Stimulated activated naive CD8-positive, alpha-beta T cell treated with anti-CD3 and anti-CD28 coated beads, Interleukin-15, amount 100 ng/mL, for 72 hours (primary cell): Measurements from ENCODE around the gene ATP2A3.

Experiments used
- ATAC-seq: fragments of 150-1000 bp; cut with Tn5 transposase; 2 replicates; pipeline ENCODE4 v1.10.0; 2021; ENCODE audit warnings: mild to moderate bottlenecking, moderate library complexity
- DNase-seq, 2 donors: peaks; one replicate each; pipeline ENCODE4 v3.0.0; 2021 to 2022
- H3K27ac Mint-ChIP-seq, 2 donors: one replicate each; pipeline ENCODE4 v1.8.0; 2022; ENCODE audit warnings: mild to moderate bottlenecking in 2 of 2, mixed read lengths in 2 of 2, moderate library complexity in 2 of 2
- H3K27me3 Mint-ChIP-seq: one replicate; pipeline ENCODE4 v1.8.0; 2022; ENCODE audit warnings: mixed read lengths
- H3K4me1 Mint-ChIP-seq: one replicate; pipeline ENCODE4 v1.8.0; 2022; ENCODE audit warnings: mild to moderate bottlenecking, mixed read lengths
- H3K4me3 Mint-ChIP-seq, 2 donors: one replicate each; pipeline ENCODE4 v1.8.0; 2022; ENCODE audit warnings: mild to moderate bottlenecking in 2 of 2, mixed read lengths in 2 of 2, moderate library complexity in 1 of 2
- H3K9me3 Mint-ChIP-seq, 2 donors: one replicate each; pipeline ENCODE4 v1.8.0; 2022; ENCODE audit warnings: mixed read lengths in 2 of 2

ATP2A3 gene

GRCh38 chr17:3879591-3880417 is 84.4 kb downstream of the ATP2A3 start:
- DNase-seq (no peak), ATAC-seq (no peak)
- Mint-ChIP-seq H3K9me3 (no peaks in the 10 kb centered on the region), H3K27ac (peak overlapping the region; percentile 2 to 55), H3K4me3 (no peak overlapping the region), H3K4me1 (no peaks in the 10 kb centered on the region), H3K27me3 (no peaks in the 10 kb centered on the region)

DNA sequence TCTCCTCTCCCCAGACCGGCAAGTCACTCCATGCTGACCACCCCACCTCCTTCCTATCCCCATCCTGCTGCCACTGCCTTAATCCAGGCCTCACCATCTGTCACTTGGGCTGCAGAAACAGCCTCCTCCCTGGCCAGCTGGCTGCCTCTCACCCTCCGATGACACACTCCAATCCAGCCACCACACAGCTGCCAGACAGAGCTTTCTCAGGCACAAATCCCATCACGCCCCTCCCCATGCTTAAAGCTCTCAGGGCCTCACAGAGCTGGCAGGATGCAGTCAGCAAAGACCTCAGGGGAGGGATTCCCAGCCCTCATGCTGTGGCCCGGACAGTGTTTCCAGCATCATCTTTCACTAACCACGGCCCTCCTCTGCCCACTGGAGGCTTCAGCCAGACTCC is 85.1 kb downstream of the ATP2A3 start:
- Mint-ChIP-seq H3K9me3 (no peaks in the 10 kb centered on the region), H3K27ac (no peak overlapping the region)
- ATAC-seq, result no peak

DNA sequence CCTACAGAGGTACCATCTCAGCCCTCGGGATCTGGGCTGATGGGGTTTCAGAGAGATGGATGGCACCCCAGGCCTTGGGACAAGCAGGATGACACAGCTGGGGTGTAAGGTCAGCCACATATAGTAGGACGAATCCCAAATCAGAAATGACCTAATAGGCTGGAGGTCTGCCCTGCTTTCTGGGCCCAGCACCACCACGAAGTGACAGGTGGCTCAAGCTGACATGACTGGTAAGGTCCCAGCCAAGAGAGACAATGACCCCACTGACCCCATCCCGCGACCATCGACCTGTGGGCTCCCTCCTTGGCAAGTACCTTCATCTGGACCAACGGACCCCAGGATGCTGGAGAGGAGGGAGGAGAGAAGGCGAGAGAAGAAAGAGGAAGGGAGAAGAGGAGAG is 87.0 kb downstream of the ATP2A3 start:
- no peaks in the 10 kb centered on the region for H3K4me1 Mint-ChIP-seq
- no peak for DNase-seq
- H3K27me3 Mint-ChIP-seq, result no peaks in the 10 kb centered on the region
- no peak overlapping the region for H3K27ac Mint-ChIP-seq
- ATAC-seq, result no peak
- no peak overlapping the region for H3K4me3 Mint-ChIP-seq
- no peaks in the 10 kb centered on the region for H3K9me3 Mint-ChIP-seq

More for the DNA sequence above, 85.1 kb downstream of the ATP2A3 start:
- no peaks in the 10 kb centered on the region for H3K4me1 Mint-ChIP-seq
- DNase-seq, result no peak
- no peaks in the 10 kb centered on the region for H3K27me3 Mint-ChIP-seq
- no peak overlapping the region for H3K4me3 Mint-ChIP-seq

GRCh38 chr17:3875317-3875716 is 88.9 kb downstream of the ATP2A3 start:
- no peak for DNase-seq
- Mint-ChIP-seq H3K9me3 (no peaks in the 10 kb centered on the region), H3K4me3 (no peak overlapping the region), H3K27ac (peak overlapping the region in 1 of 2 donors; percentile 36), H3K4me1 (peaks cover 8% of the 10 kb centered on the region), H3K27me3 (no peaks in the 10 kb centered on the region)
- ATAC-seq, result no peak
